ENCODE measurements around the gene CHRM4.
A peak's percentile ranks its signal among the peaks of the same experiment; 100 is the strongest.

DNA sequence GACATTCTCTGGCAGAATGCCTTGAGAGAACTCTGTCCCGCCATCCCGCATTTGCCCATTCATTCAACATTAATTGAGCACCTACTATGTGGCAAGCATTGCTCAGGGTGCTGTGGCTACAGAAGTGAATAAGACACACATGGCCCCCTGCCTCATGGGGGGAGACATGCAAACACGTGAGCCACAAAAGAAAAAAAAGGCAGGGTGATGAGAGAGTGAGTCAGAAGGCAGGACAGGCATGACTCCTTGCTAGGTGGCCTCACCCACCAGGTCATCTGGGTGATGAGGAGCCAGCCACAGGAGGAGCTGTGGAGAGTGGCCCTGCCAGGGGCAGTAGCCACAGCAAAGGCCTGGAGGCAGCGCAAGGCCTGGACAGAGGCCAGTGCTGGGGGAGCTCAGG, 4.9 kb downstream of the CHRM4 start:
- TF ChIP-seq, protein P1, sequence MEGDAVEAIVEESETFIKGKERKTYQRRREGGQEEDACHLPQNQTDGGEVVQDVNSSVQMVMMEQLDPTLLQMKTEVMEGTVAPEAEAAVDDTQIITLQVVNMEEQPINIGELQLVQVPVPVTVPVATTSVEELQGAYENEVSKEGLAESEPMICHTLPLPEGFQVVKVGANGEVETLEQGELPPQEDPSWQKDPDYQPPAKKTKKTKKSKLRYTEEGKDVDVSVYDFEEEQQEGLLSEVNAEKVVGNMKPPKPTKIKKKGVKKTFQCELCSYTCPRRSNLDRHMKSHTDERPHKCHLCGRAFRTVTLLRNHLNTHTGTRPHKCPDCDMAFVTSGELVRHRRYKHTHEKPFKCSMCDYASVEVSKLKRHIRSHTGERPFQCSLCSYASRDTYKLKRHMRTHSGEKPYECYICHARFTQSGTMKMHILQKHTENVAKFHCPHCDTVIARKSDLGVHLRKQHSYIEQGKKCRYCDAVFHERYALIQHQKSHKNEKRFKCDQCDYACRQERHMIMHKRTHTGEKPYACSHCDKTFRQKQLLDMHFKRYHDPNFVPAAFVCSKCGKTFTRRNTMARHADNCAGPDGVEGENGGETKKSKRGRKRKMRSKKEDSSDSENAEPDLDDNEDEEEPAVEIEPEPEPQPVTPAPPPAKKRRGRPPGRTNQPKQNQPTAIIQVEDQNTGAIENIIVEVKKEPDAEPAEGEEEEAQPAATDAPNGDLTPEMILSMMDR (conservative IDR thresholded peaks at IDR 0.05), result 0 out of 2 replicates have a peak, but pooled peaks have one; percentile 25
- TF ChIP-seq EZH2 (IDR thresholded peaks at IDR 0.05; ENCODE audit: low read depth), result no peak

All from PC-9 (cell line).